ENCODE measurements around the gene PREX1. TPM values are rescaled to one million over a fixed set of nuclear protein-coding genes. Genes with fewer than 3 reads are reported as not detected.

The PREX1 gene
- total and polyA plus RNA-seq, 4 donors = 29.5 to 121 (median 69.3) TPM

DNA sequence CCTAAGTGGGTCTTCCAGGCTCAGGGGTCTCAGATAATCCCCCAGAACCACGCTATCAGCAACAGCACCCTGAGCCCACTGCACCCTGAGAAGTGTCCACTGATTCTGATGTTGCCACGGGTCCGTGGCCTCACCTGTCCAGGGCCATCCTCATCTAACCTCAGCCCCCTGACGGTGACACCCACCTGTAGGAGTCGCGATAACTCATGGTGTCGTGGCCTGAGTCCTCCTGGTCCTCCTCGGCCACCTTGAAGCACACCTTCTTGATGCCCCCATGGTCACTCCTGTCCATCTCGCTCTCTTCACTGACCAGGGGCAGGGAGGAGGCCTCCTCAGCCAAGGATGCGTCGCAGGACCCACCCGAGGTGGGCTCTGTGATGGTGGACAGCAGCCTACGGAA lies 182.1 kb downstream of the PREX1 start:
- no peak for TF ChIP-seq CTCF (IDR thresholded peaks at IDR 0.05; ENCODE audit: control extremely low read depth, extremely low read depth)
- H3K9ac ChIP-seq (ENCODE audit: insufficient read depth in 1 of 2, low read length in 2 of 2) = no peak overlapping the region
- no peaks in the 10 kb centered on the region for H3K27me3 ChIP-seq (ENCODE audit: control insufficient read depth in 3 of 3, insufficient read depth in 3 of 3, low read length in 2 of 3)
- H3K36me3 ChIP-seq (ENCODE audit: control insufficient read depth in 4 of 4, insufficient read depth in 4 of 4, low read length in 4 of 4) = peaks cover 0 to 48% (median 2%) of the 10 kb centered on the region in 4 donors
- WGBS, 2 donors = 89 to 93% methylated on average over 13 of the region's 13 CpGs
- H3K9me3 ChIP-seq (ENCODE audit: control insufficient read depth in 4 of 4, insufficient read depth in 3 of 4, low read length in 3 of 4) = no peaks in the 10 kb centered on the region
- H3K4me1 ChIP-seq (ENCODE audit: control insufficient read depth in 5 of 5, insufficient read depth in 5 of 5, low read length in 5 of 5) = no peaks in the 10 kb centered on the region
- DNase-seq (no peak), ATAC-seq (ENCODE audit: insufficient read depth, low FRiP score) (no peak)
- H3K27ac ChIP-seq (ENCODE audit: low read depth in 1 of 2, low read length in 1 of 2) = no peak overlapping the region
- no peak overlapping the region for H3K4me3 ChIP-seq

DNA sequence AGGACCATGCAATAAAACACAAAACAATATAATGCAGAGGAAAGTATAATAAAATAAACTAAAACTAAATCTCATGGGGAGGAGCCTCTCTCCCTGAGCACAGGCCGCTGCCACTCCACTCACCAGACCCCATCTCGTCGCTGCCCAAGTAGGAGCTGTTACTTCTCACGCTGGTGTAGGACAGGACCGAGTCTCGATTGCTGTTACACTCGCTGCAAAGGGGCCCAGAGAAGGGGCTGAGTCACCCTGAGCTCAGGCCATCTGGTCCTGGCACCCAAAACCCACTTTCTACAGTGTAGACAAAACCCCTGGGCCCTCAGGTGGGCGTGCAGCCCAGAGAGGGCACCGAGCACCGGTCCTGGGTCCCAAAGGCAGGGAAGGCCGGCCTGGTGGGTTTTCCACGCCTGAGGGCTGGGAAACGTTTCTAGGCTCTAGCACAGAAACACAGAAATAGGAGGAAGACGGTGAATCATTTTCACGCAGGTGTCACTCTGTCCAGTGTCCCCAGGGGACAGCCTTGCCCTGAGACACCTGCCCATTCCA lies 183.4 kb downstream of the PREX1 start:
- ATAC-seq (ENCODE audit: insufficient read depth, low FRiP score) (no peak), DNase-seq (no peak)
- H3K27me3 ChIP-seq (ENCODE audit: control insufficient read depth in 3 of 3, insufficient read depth in 3 of 3, low read length in 2 of 3) = no peaks in the 10 kb centered on the region
- peaks cover 0 to 48% (median 2%) of the 10 kb centered on the region in 4 donors for H3K36me3 ChIP-seq (ENCODE audit: control insufficient read depth in 4 of 4, insufficient read depth in 4 of 4, low read length in 4 of 4)
- H3K27ac ChIP-seq (ENCODE audit: low read depth in 1 of 2, low read length in 1 of 2) = no peak overlapping the region
- 88% methylated on average over 15 of the region's 15 CpGs for WGBS, 2 donors
- no peaks in the 10 kb centered on the region for H3K4me1 ChIP-seq (ENCODE audit: control insufficient read depth in 5 of 5, insufficient read depth in 5 of 5, low read length in 5 of 5)
- no peak overlapping the region for H3K9ac ChIP-seq (ENCODE audit: insufficient read depth in 1 of 2, low read length in 2 of 2)
- no peak overlapping the region for H3K4me3 ChIP-seq
- no peak for TF ChIP-seq CTCF (IDR thresholded peaks at IDR 0.05; ENCODE audit: control extremely low read depth, extremely low read depth)
- H3K9me3 ChIP-seq (ENCODE audit: control insufficient read depth in 4 of 4, insufficient read depth in 3 of 4, low read length in 3 of 4) = no peaks in the 10 kb centered on the region

- Histone ChIP-seq H3K4me1 (ENCODE audit: control insufficient read depth in 5 of 5, insufficient read depth in 5 of 5, low read length in 5 of 5) (no peaks in the 10 kb centered on the region), H3K36me3 (ENCODE audit: control insufficient read depth in 4 of 4, insufficient read depth in 4 of 4, low read length in 4 of 4) (peaks cover 0 to 51% (median 2%) of the 10 kb centered on the region in 4 donors), H3K9me3 (ENCODE audit: control insufficient read depth in 4 of 4, insufficient read depth in 3 of 4, low read length in 3 of 4) (peaks cover 0 to 2% (median 0%) of the 10 kb centered on the region in 4 donors), H3K27me3 (ENCODE audit: control insufficient read depth in 3 of 3, insufficient read depth in 3 of 3, low read length in 2 of 3) (no peaks in the 10 kb centered on the region), H3K9ac (ENCODE audit: insufficient read depth in 1 of 2, low read length in 2 of 2) (no peak overlapping the region), H3K27ac (ENCODE audit: low read depth in 1 of 2, low read length in 1 of 2) (no peak overlapping the region), H3K4me3 (no peak overlapping the region)
- ATAC-seq (ENCODE audit: insufficient read depth, low FRiP score) = no peak
- WGBS, 2 donors = 93 to 96% methylated on average over 11 of the region's 11 CpGs
- DNase-seq = no peak
- TF ChIP-seq CTCF (IDR thresholded peaks at IDR 0.05; ENCODE audit: control extremely low read depth, extremely low read depth) = no peak
Observed at GRCh38 chr20:48642105-48642880, 185.5 kb downstream of the PREX1 start.

Measured in lung (tissue), 12 donors.